Activated T-helper 17 cell treated with anti-CD3 and anti-CD28 coated beads, Interleukin-2, amount 50 U/mL, for 72 hours (primary cell): ENCODE data around the gene BICDL2. TPM values are rescaled to one million over a fixed set of nuclear protein-coding genes. Genes with fewer than 3 reads are reported as not detected.
A peak's percentile ranks its signal among the peaks of the same experiment; 100 is the strongest.

Experiments used
- ATAC-seq: fragments of 150-1000 bp; cut with Tn5 transposase; replicated peaks from 2 replicates; pipeline ENCODE4 v1.10.0; 2021; ENCODE audit warnings: mild to moderate bottlenecking, moderate library complexity
- H3K27ac Mint-ChIP-seq: one replicate; pipeline ENCODE4 v1.8.0; 2022; ENCODE audit warnings: mixed read lengths
- H3K27me3 Mint-ChIP-seq: one replicate; pipeline ENCODE4 v1.8.0; 2022; ENCODE audit warnings: mixed read lengths
- H3K36me3 Mint-ChIP-seq: one replicate; pipeline ENCODE4 v1.8.0; 2022; ENCODE audit warnings: low read depth, mild to moderate bottlenecking, mixed read lengths
- H3K4me1 Mint-ChIP-seq: one replicate; pipeline ENCODE4 v1.8.0; 2022; ENCODE audit warnings: mixed read lengths
- H3K4me3 Mint-ChIP-seq: one replicate; pipeline ENCODE4 v1.8.0; 2022; ENCODE audit warnings: mild to moderate bottlenecking, mixed read lengths
- H3K9me3 Mint-ChIP-seq: one replicate; pipeline ENCODE4 v1.8.0; 2022; ENCODE audit warnings: mixed read lengths
- total RNA-seq, 2 donors: library from RNA; stranded (reverse); gene quantifications; one replicate each; pipeline ENCODE4 v1.2.3, GENCODE V29; 2022

BICDL2 gene
- total RNA-seq, 2 donors from 2014 or later = 1.1 to 12.1 TPM

DNA sequence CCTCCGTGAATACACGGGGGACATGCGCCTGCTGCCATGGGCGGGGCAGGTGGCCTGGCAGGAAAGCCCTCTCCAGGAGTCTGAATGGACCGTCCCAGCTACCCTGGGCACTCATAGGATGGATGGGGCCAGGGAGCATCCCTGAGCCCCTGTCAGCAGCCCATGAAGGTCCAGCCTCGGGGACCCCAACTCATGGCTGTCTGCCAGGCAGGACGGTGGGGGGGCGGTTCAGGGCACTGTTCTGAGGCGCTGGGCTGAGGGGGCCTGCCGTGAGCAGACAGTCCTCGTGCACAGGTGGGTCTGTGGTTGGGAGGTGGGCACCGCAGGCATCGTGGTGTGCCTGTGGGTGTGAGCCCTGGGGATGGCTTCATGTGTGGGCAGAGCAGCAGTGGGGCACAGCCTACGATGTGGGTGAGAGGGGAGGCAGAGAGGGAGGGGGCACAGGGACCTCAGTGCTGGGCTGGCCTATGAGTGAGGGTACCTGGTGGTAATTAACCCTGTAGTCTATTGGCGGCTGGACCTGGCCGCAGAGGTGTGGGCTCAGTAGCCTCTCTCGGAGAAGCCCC lies 50.0 kb downstream of the BICDL2 start:
- Mint-ChIP-seq H3K9me3 (no peaks in the 10 kb centered on the region), H3K36me3 (no peaks in the 10 kb centered on the region), H3K27me3 (peaks cover 3% of the 10 kb centered on the region), H3K4me3 (no peak overlapping the region), H3K27ac (no peak overlapping the region), H3K4me1 (peaks cover 3% of the 10 kb centered on the region)
- no peak for ATAC-seq

GRCh38 chr16:2985893-2986355 lies 50.8 kb downstream of the BICDL2 start:
- Mint-ChIP-seq H3K27me3 (peaks cover 3% of the 10 kb centered on the region), H3K4me3 (no peak overlapping the region), H3K9me3 (no peaks in the 10 kb centered on the region), H3K4me1 (peaks cover 3% of the 10 kb centered on the region), H3K27ac (no peak overlapping the region), H3K36me3 (no peaks in the 10 kb centered on the region)
- ATAC-seq = no peak

DNA sequence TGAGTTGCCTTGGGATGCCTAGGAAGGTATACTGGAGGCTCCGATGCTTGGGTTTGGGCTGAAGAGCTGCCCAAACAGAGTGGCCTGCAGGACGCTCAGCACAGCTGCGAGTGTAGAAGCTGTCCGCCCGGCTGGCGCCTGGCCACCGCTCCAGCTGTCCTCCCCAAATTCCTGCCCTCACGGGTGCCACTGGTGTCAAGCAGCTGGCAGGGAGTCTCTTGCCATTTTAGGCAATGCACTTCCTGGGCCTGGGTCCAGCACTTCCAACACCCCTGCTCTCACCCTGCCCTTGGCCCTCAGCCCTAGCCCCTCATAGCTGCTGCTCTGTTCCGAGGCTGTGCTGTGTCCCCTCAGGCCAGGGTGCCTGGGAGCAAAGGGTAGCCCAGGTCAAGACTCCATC lies 51.3 kb downstream of the BICDL2 start:
- Mint-ChIP-seq H3K4me3 (no peak overlapping the region), H3K4me1 (peaks cover 3% of the 10 kb centered on the region), H3K27ac (no peak overlapping the region), H3K9me3 (no peaks in the 10 kb centered on the region), H3K27me3 (peaks cover 3% of the 10 kb centered on the region), H3K36me3 (no peaks in the 10 kb centered on the region)
- no peak for ATAC-seq

GRCh38 chr16:2983706-2984136 lies 53.0 kb downstream of the BICDL2 start:
- H3K4me1 Mint-ChIP-seq = peaks cover 3% of the 10 kb centered on the region
- ATAC-seq = peak; percentile 70
- H3K4me3 Mint-ChIP-seq = peak overlapping the region; percentile 49
- H3K36me3 Mint-ChIP-seq = peaks cover 7% of the 10 kb centered on the region
- no peak overlapping the region for H3K27ac Mint-ChIP-seq
- no peaks in the 10 kb centered on the region for H3K27me3 Mint-ChIP-seq
- H3K9me3 Mint-ChIP-seq = no peaks in the 10 kb centered on the region

GRCh38 chr16:2982402-2982801 lies 54.3 kb downstream of the BICDL2 start:
- ATAC-seq = no peak
- Mint-ChIP-seq H3K4me3 (peak overlapping the region; percentile 84), H3K4me1 (peaks cover 3% of the 10 kb centered on the region)

GRCh38 chr16:2981899-2982250 lies 54.9 kb downstream of the BICDL2 start:
- Mint-ChIP-seq H3K27me3 (no peaks in the 10 kb centered on the region), H3K36me3 (peaks cover 22% of the 10 kb centered on the region), H3K4me1 (peaks cover 3% of the 10 kb centered on the region), H3K4me3 (peak overlapping the region; percentile 84), H3K27ac (peak overlapping the region; percentile 88), H3K9me3 (no peaks in the 10 kb centered on the region)
- ATAC-seq = no peak

More at GRCh38 chr16:2982402-2982801, 54.3 kb downstream of the BICDL2 start:
- no peak overlapping the region for H3K27ac Mint-ChIP-seq
- H3K36me3 Mint-ChIP-seq = peaks cover 17% of the 10 kb centered on the region
- H3K27me3 Mint-ChIP-seq = no peaks in the 10 kb centered on the region
- H3K9me3 Mint-ChIP-seq = no peaks in the 10 kb centered on the region

DNA sequence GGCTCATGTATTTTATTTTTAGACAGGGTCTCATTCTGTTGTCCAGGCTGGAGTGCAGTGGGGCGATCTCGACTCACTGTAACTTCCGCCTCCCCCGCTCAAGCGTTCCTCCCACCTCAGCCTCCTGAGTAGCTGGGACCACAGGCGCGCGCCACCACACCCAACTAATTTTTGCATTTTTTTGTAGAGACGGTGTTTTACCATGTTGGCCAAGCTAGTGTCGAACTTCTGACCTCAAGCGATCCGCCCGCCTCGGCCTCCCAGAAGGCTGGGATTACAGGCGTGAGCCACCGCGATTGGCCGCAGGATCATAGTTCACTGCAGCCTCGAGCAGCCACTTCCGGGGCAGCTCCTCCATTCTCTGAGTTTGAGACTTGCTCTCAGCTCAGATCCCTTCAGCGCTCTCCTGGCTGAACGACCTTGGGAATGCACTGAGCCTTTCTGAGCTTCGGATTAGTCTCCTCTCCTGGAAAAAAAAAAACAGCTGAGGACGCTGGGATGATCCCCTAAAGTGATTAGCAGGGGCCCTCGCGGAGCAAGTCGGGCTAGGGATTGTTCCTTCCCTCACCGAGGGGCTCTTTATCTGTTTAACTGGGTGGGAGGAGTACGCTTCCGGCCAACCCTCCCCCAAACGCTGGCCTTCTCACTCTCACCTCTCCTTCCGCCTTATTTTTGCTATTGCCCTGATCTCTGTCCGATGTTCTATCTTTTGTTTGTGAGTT lies 55.4 kb downstream of the BICDL2 start:
- Mint-ChIP-seq H3K27ac (peak overlapping the region; percentile 88), H3K27me3 (no peaks in the 10 kb centered on the region), H3K9me3 (no peaks in the 10 kb centered on the region), H3K4me3 (peak overlapping the region; percentile 84), H3K36me3 (peaks cover 26% of the 10 kb centered on the region), H3K4me1 (peaks cover 3% of the 10 kb centered on the region)
- no peak for ATAC-seq

DNA sequence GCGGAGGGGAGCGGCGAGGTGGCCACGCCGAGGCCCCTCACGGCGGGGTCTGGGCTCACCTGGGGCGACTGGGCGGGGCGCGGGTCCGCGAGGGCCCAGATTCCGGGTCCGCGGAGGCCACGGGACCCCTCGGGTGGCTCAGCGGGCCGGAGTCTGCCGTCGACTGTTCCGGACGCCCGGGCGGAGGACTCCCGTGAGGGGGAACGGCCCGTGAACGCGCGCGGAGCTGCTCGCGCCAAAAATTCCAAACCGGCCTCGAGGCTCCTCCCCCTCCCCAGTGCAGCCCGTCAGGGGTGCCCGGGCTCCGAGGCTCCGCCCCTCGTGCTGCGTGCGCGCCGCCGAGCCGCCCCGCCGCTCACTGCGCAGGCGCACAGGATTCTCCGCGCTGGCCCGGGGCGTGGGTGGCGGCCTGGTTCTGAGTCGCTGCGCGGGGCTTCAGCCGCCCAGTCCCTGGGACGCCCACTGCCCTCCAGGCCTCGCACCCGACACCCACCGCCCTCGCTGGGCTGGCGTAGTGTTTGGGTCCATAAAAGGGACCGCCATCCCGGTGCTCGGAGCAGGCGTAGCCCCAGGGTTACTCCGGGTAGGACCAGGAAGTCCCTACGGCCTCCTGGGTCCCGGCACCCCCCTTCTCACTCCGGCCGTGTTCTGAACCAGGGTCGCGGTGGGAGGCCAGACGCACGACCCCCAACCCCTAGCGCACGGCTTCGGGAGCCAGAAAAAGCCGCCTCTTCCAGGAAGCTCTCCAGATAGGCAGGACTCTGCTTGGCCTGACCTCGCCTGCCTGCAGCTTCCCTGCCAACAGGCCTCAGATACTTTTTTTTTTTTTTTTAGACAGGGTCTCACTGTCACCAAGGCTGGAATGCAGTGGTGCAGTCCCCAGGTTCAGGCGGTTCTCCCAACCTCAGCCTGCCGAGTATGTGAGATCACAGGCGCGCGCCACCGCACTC lies 56.2 kb downstream of the BICDL2 start, which contains the start of gene PKMYT1:
PKMYT1 (minus strand) TSS at position 220 of the 950 bp plus-strand sequence. CDS start 789 bp downstream, outside the sequence.
- ATAC-seq = peak; percentile 88
- peak within 1 kb of the TSS; percentile 88 for H3K27ac Mint-ChIP-seq
- no peaks in the 10 kb centered on the region for H3K27me3 Mint-ChIP-seq
- H3K9me3 Mint-ChIP-seq = no peaks in the 10 kb centered on the region
- peaks cover 33% of the 10 kb centered on the region for H3K36me3 Mint-ChIP-seq
- H3K4me1 Mint-ChIP-seq = peaks cover 3% of the 10 kb centered on the region
- H3K4me3 Mint-ChIP-seq = peak within 1 kb of the TSS; percentile 84

- Mint-ChIP-seq H3K27me3 (no peaks in the 10 kb centered on the region), H3K36me3 (peaks cover 33% of the 10 kb centered on the region)
Measured at GRCh38 chr16:2979669-2980226, 57.0 kb downstream of the BICDL2 start.

More at GRCh38 chr16:2979669-2980226, 57.0 kb downstream of the BICDL2 start:
- peak overlapping the region; percentile 84 for H3K4me3 Mint-ChIP-seq
- no peaks in the 10 kb centered on the region for H3K9me3 Mint-ChIP-seq
- peak; percentile 16 for ATAC-seq
- peaks cover 3% of the 10 kb centered on the region for H3K4me1 Mint-ChIP-seq
- no peak overlapping the region for H3K27ac Mint-ChIP-seq

Other genes starting within 250 kb of the BICDL2 start
- gene PRSS33, start 249.4 kb downstream of the BICDL2 start, total RNA-seq = not detected
- gene PRSS41, start 238.5 kb downstream of the BICDL2 start, total RNA-seq = not detected
- 1 to 10 TPM; 1.2 to 4.8 TPM for gene PRSS21, start 219.7 kb downstream of the BICDL2 start, total RNA-seq
- 1 to 10 TPM; 4.0 to 5.7 TPM for gene ZG16B, start 206.6 kb downstream of the BICDL2 start, total RNA-seq
- 1 to 10 TPM in 1 of 2 donors, not detected in 1; 1.9 TPM for gene PRSS22, start 178.8 kb downstream of the BICDL2 start, total RNA-seq
- 10 to 100 TPM; 13.5 to 14.6 TPM for gene FLYWCH2, start 153.7 kb downstream of the BICDL2 start, total RNA-seq
- 10 to 100 TPM; 52.4 to 61.1 TPM for gene FLYWCH1, start 125.0 kb downstream of the BICDL2 start, total RNA-seq
- not detected for gene KREMEN2, start 72.7 kb downstream of the BICDL2 start, total RNA-seq
- 10 to 100 TPM; 24.4 to 41.4 TPM for gene PAQR4, start 67.6 kb downstream of the BICDL2 start, total RNA-seq
- 100 to 1,000 TPM in 1 of 2 donors, 10 to 100 TPM in 1; 97.7 to 154 TPM for gene PKMYT1, start 56.5 kb downstream of the BICDL2 start, total RNA-seq
- gene CLDN9, start 24.0 kb downstream of the BICDL2 start, total RNA-seq = under 1 TPM in 1 of 2 donors, not detected in 1; 0.15 TPM
- not detected for gene CLDN6, start 18.8 kb downstream of the BICDL2 start, total RNA-seq
- gene TNFRSF12A, start 16.6 kb downstream of the BICDL2 start, total RNA-seq = 10 to 100 TPM in 1 of 2 donors, 1 to 10 TPM in 1; 9.7 to 11.9 TPM
- gene HCFC1R1, start 13.0 kb downstream of the BICDL2 start, total RNA-seq = 10 to 100 TPM; 28.2 to 46.0 TPM
- 10 to 100 TPM; 49.8 to 68.1 TPM for gene THOC6, start 12.9 kb downstream of the BICDL2 start, total RNA-seq
- gene MMP25, start 9.6 kb upstream of the BICDL2 start, total RNA-seq = 1 to 10 TPM; 5.9 to 7.1 TPM
- gene IL32, start 28.7 kb upstream of the BICDL2 start, total RNA-seq = 1,000 to 10,000 TPM; 3,603 to 3,666 TPM
- gene ZSCAN10, start 62.4 kb upstream of the BICDL2 start, total RNA-seq = under 1 TPM; 0.34 to 0.45 TPM
- not detected for gene ZNF205, start 75.6 kb upstream of the BICDL2 start, total RNA-seq
- gene ZNF213, start 98.1 kb upstream of the BICDL2 start, total RNA-seq = 1 to 10 TPM; 6.4 to 8.6 TPM
- gene OR1F1, start 151.3 kb upstream of the BICDL2 start, total RNA-seq = under 1 TPM in 1 of 2 donors, not detected in 1; 0.37 TPM
- gene ZNF200, start 198.2 kb upstream of the BICDL2 start, total RNA-seq = 10 to 100 TPM; 14.6 to 23.2 TPM
- under 1 TPM in 1 of 2 donors, not detected in 1; 0.11 TPM for gene MEFV, start 219.7 kb upstream of the BICDL2 start, total RNA-seq
- gene ZNF263, start 246.5 kb upstream of the BICDL2 start, total RNA-seq = 10 to 100 TPM; 19.3 to 21.4 TPM